Activated naive CD8-positive, alpha-beta T cell treated with anti-CD3 and anti-CD28 coated beads for 36 hours (primary cell): ENCODE measurements around the gene SMO. TPM values are rescaled to one million over a fixed set of nuclear protein-coding genes. Genes with fewer than 3 reads are reported as not detected.
A peak's percentile ranks its signal among the peaks of the same experiment; 100 is the strongest.
"Not testable (repeated sequence)": the region's sequence is repeated elsewhere in the genome, so short reads cannot be mapped to it uniquely, and the experiment has no call there.

Experiments
- DNase-seq: peaks from one replicate; pipeline ENCODE4 v3.0.0; 2021
- H3K27ac Mint-ChIP-seq: one replicate; pipeline ENCODE4 v1.8.0; 2022; ENCODE audit warnings: mild to moderate bottlenecking, moderate library complexity, mixed read lengths
- H3K27me3 Mint-ChIP-seq: one replicate; pipeline ENCODE4 v1.8.0; 2022; ENCODE audit warnings: mild to moderate bottlenecking, mixed read lengths
- H3K36me3 Mint-ChIP-seq: one replicate; pipeline ENCODE4 v1.8.0; 2021; ENCODE audit warnings: mild to moderate bottlenecking, mixed read lengths
- H3K4me1 Mint-ChIP-seq: one replicate; pipeline ENCODE4 v1.8.0; 2021; ENCODE audit warnings: mixed read lengths
- H3K4me3 Mint-ChIP-seq: one replicate; pipeline ENCODE4 v1.8.0; 2022; ENCODE audit warnings: mild to moderate bottlenecking, moderate library complexity, mixed read lengths
- H3K9me3 Mint-ChIP-seq: one replicate; pipeline ENCODE4 v1.8.0; 2022; ENCODE audit warnings: mixed read lengths
- total RNA-seq, 2 experiments: library from RNA; stranded (reverse); gene quantifications; one replicate each; pipeline ENCODE4 v1.2.3, GENCODE V29; 2021

The SMO gene
- total RNA-seq, 2 experiments from 2014 or later: 1.7 to 1.9 TPM

DNA sequence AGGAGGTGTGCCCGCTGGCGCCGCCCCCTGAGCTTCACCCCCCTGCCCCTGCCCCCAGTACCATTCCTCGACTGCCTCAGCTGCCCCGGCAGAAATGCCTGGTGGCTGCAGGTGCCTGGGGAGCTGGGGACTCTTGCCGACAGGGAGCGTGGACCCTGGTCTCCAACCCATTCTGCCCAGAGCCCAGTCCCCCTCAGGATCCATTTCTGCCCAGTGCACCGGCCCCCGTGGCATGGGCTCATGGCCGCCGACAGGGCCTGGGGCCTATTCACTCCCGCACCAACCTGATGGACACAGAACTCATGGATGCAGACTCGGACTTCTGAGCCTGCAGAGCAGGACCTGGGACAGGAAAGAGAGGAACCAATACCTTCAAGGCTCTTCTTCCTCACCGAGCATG is 23.7 kb downstream of the SMO start:
- DNase-seq: no peak
- no peaks in the 10 kb centered on the region for H3K36me3 Mint-ChIP-seq
- H3K27ac Mint-ChIP-seq: no peak overlapping the region
- H3K9me3 Mint-ChIP-seq: peaks cover 2% of the 10 kb centered on the region
- H3K4me1 Mint-ChIP-seq: no peaks in the 10 kb centered on the region
- H3K4me3 Mint-ChIP-seq: no peak overlapping the region
- peaks cover 4% of the 10 kb centered on the region for H3K27me3 Mint-ChIP-seq

DNA sequence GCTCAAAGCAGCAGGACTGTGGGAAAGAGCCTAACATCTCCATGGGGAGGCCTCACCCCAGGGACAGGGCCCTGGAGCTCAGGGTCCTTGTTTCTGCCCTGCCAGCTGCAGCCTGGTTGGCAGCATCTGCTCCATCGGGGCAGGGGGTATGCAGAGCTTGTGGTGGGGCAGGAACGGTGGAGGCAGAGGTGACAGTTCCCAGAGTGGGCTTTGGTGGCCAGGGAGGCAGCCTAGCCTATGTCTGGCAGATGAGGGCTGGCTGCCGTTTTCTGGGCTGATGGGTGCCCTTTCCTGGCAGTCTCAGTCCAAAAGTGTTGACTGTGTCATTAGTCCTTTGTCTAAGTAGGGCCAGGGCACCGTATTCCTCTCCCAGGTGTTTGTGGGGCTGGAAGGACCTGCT is 24.2 kb downstream of the SMO start:
- Mint-ChIP-seq H3K27me3 (peaks cover 4% of the 10 kb centered on the region), H3K4me3 (no peak overlapping the region), H3K36me3 (no peaks in the 10 kb centered on the region), H3K27ac (no peak overlapping the region), H3K4me1 (no peaks in the 10 kb centered on the region), H3K9me3 (peaks cover 2% of the 10 kb centered on the region)
- no peak for DNase-seq

DNA sequence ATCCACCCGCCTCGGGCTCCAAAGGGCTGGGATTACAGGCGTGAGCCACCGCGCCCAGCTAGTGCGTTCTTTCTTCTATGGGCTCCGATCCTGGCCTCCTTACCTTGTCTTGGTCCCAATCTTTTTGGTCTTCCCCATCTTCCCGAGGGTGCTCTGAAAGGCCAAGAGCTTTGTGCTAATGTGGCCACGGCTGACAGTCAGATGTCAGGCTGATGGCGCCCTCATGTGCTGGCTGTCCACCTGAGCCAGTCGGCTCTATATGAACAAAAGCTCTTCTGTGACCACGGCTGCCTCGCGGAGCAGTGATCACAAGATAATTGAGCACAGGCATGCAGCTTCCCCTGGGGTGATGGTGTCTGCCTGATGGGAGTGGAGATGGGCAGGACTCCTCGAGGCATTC is 25.4 kb downstream of the SMO start:
- DNase-seq: no peak
- no peak overlapping the region for H3K27ac Mint-ChIP-seq
- peaks cover 1% of the 10 kb centered on the region for H3K4me1 Mint-ChIP-seq
- peaks cover 2% of the 10 kb centered on the region for H3K9me3 Mint-ChIP-seq
- no peaks in the 10 kb centered on the region for H3K36me3 Mint-ChIP-seq
- H3K27me3 Mint-ChIP-seq: peaks cover 4% of the 10 kb centered on the region
- H3K4me3 Mint-ChIP-seq: no peak overlapping the region

DNA sequence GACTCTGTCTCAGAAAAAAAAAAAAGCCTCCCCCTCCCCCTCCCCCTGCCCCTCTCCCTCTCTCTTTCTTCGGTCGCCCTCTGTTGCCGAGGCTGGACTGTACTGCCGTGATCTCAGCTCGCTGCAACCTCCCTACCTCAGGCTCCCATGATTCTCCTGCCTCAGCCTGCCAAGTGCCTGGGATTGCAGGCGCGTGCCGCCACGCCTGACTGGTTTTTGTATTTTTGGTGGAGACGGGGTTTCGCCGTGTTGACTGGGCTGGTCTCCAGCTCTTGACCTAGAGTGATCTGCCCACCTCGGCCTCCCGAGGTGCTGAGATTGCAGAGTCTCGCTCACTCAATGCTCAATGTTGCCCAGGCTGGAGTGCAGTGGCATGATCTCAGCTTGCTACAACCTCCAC is 27.3 kb downstream of the SMO start:
- not testable (repeated sequence) for H3K27ac Mint-ChIP-seq, H3K4me3 Mint-ChIP-seq, H3K9me3 Mint-ChIP-seq, H3K27me3 Mint-ChIP-seq, H3K36me3 Mint-ChIP-seq, H3K4me1 Mint-ChIP-seq, DNase-seq

DNA sequence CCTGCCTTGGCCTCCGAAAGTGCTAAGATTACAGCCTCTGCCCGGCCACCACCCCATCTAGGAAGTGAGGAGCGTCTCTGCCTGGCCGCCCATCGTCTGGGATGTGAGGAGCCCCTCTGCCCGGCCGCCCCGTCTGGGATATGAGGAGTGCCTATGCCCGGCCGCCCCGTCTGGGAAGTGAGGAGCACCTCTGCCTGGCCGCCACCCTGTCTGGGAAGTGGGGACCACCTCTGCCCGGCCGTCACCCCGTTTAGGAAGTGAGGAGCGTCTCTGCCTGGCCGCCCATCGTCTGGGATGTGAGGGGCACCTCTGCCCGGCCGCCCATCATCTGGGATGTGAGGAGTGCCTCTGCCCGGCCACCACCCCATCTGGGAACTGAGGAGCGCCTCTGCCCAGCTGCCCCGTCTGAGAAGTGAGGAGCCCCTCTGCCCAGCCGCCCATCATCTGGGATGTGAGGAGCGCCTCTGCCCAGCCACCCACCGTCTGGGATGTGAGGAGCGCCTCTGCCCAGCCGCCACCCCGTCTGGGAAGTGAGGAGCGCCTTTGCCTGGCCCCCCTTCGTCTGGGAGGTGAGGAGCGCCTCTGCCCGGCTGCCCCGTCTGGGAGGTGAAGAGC is 27.8 kb downstream of the SMO start:
- not testable (repeated sequence) for H3K27ac Mint-ChIP-seq, DNase-seq, H3K4me3 Mint-ChIP-seq, H3K36me3 Mint-ChIP-seq, H3K27me3 Mint-ChIP-seq, H3K4me1 Mint-ChIP-seq, H3K9me3 Mint-ChIP-seq

DNA sequence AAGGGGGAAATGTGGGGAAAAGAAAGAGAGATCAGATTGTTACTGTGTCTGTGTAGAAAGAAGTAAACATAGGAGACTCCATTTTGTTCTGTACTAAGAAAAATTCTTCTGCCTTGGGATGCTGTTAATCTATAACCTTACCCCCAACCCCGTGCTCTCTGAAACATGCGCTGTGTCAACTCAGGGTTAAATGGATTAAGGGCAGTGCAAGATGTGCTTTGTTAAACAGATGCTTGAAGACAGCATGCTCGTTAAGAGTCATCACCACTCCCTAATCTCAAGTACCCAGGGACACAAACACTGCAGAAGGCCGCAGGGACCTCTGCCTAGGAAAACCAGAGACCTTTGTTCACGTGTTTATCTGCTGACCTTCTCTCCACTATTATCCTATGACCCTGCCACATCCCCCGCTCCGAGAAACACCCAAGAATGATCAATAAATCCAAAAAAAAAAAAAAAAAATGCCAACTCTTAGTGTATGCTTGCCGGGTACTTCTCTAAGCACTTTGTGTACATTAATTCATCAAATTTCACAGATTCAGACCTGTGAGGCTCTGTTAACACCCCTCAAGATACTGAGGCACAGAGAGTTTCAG is 28.5 kb downstream of the SMO start:
- DNase-seq, H3K36me3 Mint-ChIP-seq, H3K4me1 Mint-ChIP-seq, H3K27ac Mint-ChIP-seq, H3K27me3 Mint-ChIP-seq, H3K9me3 Mint-ChIP-seq, H3K4me3 Mint-ChIP-seq: not testable (repeated sequence)

DNA sequence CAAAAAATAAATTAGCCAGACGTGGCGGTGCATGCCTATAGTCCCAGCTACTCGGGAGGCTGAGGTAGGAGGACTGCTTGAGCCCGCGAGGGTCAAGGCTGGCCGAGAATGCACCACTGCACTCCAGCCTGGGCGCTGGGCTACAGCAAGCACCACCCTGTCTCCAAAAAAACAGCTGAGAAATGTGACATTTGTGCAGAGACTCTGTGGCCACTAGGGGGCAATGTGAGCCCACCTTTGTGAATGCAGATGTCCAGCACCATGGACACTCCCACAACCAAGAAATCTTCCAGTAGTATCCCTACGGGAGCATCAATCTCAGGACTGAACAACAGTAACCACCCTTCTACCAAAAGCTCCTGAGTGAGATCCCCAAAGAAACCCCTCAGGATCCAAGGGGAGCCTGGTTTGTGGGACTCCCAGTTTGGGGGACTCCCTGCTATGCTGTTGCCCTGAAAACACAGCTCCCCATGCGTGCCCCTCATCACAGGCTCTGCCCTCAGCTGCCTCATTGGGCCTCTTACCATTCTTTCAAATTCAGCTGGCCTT is 30.2 kb downstream of the SMO start:
- peak; percentile 75 for DNase-seq
- Mint-ChIP-seq H3K36me3 (no peaks in the 10 kb centered on the region), H3K4me3 (no peak overlapping the region), H3K4me1 (peaks cover 9% of the 10 kb centered on the region), H3K27ac (no peak overlapping the region), H3K9me3 (peaks cover 2% of the 10 kb centered on the region), H3K27me3 (no peaks in the 10 kb centered on the region)

DNA sequence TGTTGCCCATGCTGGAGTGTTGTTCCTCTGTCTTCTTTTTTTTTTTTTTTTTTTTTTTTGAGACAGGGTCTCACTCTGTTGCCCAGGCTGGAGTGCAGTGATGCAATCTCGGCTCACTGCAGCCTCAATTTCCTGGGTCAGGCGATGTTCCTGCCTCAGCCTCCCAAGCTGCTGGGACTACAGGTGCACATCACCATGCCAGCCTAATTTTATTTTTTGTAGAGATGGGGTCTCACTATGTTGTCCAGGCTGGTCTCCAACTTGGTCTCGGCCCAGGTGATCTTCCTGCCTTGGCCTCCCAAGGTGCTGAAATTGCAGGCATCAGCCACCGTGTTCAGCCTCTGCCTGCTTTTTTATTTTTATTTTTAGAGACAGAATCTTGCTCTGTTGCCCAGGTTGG is 30.7 kb downstream of the SMO start:
- H3K36me3 Mint-ChIP-seq, H3K4me3 Mint-ChIP-seq, H3K27me3 Mint-ChIP-seq, H3K27ac Mint-ChIP-seq, DNase-seq, H3K9me3 Mint-ChIP-seq: not testable (repeated sequence)
- H3K4me1 Mint-ChIP-seq: peaks cover 11% of the 10 kb centered on the region

DNA sequence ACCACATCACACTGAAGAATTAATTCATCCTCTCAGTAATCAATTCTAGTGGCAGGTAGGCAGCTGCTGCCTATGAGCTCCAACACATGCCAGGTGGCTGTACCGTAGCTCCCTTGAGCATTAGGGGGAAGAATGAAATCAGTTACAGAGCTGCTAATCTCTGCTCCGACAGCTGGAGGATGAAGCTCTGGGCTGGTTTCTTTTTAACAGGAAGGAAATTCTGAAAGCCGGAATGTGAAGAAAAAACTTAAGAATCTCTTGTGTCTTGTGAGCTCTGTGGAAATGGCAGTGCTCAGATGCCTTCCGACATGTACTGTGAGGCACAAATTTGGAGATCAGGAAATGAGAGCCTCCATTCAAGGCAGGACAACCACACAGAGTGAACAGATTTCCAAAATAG is 33.6 kb downstream of the SMO start:
- Mint-ChIP-seq H3K27ac (peak overlapping the region; percentile 29), H3K36me3 (no peaks in the 10 kb centered on the region), H3K9me3 (no peaks in the 10 kb centered on the region), H3K4me1 (peaks cover 25% of the 10 kb centered on the region), H3K27me3 (no peaks in the 10 kb centered on the region), H3K4me3 (peak overlapping the region; percentile 60)
- DNase-seq: no peak

DNA sequence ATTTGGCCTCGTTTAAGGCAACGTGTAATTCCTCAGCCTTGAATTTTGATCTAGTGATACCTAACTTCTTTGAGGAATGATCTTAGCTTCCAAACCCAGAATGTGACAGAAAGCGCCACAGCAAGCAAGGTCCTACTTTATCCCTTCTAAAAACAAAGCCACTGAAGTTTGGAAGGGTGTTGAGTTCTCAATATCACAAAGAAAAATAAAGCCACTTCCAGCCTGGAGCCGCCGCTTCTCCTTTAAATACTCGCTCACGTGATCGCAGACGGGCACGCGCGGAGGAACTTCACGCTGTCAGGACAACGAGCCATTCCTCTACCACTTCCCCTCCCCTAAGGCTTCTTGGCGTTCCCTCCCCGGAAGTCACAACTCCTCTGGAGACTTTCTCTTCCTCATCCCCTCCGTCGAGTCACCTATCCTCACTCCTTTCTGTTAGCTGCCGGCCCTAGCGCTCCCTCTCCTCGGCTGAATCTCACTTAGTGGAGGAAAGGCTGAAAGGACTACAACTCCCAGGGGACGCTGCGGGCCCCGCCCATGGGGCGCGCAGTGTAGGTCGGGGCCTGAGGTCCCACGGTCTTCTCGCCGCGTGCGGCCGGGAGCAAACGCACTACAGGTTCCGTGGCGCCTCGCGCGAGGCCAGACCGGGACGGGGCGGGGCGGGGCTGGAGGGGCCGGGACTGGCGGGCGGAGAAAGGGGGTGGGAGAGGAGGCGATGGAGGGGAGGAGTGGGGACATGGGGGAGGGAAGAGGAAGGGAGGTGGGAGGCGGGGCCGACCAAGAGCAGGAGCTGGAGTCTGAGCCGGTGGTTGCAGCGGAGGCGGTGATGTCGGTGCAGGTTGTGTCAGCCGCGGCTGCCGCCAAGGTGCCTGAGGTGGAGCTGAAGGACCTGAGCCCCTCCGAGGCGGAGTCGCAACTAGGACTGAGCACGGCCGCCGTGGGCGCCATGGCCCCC is 36.1 kb downstream of the SMO start, which contains the start of gene AHCYL2:
Gene AHCYL2, plus strand, starts transcription at position 780 of the 955 bp plus-strand sequence.
- H3K4me3 Mint-ChIP-seq: peak within 1 kb of the TSS; percentile 91
- H3K36me3 Mint-ChIP-seq: no peaks in the 10 kb centered on the region
- H3K27me3 Mint-ChIP-seq: no peaks in the 10 kb centered on the region
- H3K4me1 Mint-ChIP-seq: peaks cover 30% of the 10 kb centered on the region
- peak; percentile 96 for DNase-seq
- H3K27ac Mint-ChIP-seq: peak within 1 kb of the TSS; percentile 92
- no peaks in the 10 kb centered on the region for H3K9me3 Mint-ChIP-seq

DNA sequence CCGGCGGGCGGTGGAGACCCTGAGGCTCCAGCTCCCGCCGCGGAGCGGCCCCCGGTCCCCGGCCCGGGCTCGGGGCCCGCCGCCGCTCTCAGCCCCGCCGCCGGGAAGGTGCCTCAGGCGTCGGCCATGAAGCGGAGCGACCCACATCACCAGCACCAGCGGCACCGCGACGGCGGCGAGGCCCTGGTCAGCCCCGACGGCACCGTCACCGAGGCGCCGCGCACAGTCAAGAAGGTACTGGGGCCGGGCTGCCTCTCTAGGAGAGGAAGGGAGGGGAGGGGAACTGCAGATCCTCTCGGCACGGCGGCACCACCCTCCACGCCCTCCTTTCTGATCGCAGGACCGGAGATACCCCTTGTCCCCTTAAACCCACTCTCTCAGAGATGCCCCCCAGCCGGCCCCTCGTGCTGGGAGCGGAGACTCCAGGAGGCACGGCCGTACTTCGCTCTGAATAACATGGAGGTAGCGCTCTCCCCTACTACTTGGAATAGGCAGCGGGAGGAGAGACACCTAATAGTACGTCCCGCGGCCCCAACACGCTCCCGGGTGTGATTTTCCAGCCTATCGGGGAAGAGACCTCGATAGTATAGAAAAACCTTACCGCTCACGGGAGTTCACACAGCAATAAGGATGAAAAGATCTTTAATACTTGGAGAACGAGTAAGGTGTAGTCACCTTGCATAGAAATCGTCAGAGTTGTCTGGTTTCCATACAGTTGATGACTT is 36.9 kb downstream of the SMO start:
- H3K27ac Mint-ChIP-seq: peak overlapping the region; percentile 86
- no peaks in the 10 kb centered on the region for H3K27me3 Mint-ChIP-seq
- H3K9me3 Mint-ChIP-seq: no peaks in the 10 kb centered on the region
- peak overlapping the region; percentile 91 for H3K4me3 Mint-ChIP-seq
- DNase-seq: peak; percentile 65
- H3K4me1 Mint-ChIP-seq: peaks cover 30% of the 10 kb centered on the region
- H3K36me3 Mint-ChIP-seq: no peaks in the 10 kb centered on the region

DNA sequence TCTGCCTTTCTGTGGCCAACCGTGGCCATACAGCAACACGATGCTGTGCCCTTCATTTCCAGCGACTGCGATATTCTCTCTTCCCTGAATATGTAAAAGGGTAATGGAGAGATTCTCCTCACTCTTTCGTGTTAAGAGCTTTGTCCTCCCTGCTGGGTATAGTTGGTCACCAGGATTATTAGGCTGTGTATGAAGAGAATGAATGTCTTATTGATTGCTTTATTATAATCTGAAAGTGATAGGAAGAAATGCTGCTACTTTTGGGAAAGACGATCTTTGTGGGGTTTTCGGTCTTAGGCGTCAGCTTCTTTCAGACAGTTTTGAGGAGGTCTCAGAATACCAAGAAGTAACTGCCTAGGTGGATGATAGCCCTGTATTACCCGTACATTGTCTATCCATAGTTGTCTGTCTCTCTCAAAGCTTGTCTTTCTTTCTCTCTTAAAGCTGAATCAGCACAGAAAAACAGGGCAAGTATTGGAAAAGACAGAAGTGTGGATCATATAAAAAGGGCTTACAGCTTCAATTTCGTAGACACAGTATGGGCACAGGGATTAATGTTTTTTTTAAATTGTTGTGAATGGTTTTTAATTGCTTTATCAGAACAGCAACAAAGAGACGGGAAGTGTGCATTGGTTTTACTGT is 37.6 kb downstream of the SMO start:
- Mint-ChIP-seq H3K4me3 (peak overlapping the region; percentile 91), H3K4me1 (peaks cover 30% of the 10 kb centered on the region), H3K9me3 (no peaks in the 10 kb centered on the region), H3K36me3 (no peaks in the 10 kb centered on the region), H3K27me3 (no peaks in the 10 kb centered on the region), H3K27ac (peak overlapping the region; percentile 86)
- DNase-seq: no peak

DNA sequence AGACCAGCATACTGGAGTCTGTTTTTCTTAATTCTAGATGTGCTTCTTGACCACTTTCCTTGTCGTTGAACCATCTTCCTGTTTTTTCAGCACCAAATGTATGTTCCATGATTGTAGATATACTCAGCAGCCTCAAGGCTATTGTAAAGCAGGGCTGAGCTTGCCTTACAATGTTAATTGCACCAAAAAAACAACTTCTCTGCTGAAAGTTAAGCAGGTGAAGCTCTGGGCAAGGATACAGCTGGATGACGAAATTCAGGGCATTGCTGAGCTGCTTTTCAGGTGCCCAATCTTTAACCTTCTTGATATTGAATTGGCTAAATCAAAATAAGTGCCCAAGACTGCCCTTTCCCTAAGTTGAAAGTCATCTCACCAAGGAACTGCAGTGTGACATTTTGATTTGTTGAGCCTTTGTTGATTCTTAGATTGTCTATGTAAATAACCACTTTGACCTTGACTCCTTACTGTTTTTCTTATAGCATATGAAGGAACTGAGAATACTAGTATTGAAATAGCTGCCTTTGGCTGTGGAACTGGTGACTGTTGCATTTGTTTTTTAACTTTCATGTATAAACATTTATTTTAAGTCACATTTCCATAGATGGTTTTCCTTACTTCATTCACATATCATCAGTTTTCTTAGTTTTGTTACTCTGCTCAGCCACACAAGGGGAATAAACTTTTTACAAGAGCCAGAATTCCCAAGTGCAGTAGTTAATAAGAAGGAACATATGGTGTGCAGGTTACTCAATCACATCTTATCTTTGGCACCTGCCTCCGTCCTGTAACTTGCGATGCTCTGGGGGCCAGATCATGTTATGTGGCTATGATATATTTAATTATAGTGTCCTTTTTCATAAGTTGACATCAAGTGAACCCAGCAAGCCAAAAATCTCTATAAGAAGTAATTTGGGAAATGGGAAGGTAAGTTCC is 39.5 kb downstream of the SMO start:
- Mint-ChIP-seq H3K36me3 (no peaks in the 10 kb centered on the region), H3K4me1 (peaks cover 22% of the 10 kb centered on the region), H3K9me3 (no peaks in the 10 kb centered on the region), H3K27ac (no peak overlapping the region), H3K27me3 (no peaks in the 10 kb centered on the region), H3K4me3 (no peak overlapping the region)
- DNase-seq: no peak
